GM18526 (cell line): Measurements from ENCODE around the gene CLUH.

Experiments
- POLR2A ChIP-seq: IDR thresholded peaks from 3 replicates; pipeline ENCODE4 v1.6.1; 2011; ENCODE audit not compliant: insufficient read length; ENCODE audit errors: extremely low read depth

The CLUH gene

DNA sequence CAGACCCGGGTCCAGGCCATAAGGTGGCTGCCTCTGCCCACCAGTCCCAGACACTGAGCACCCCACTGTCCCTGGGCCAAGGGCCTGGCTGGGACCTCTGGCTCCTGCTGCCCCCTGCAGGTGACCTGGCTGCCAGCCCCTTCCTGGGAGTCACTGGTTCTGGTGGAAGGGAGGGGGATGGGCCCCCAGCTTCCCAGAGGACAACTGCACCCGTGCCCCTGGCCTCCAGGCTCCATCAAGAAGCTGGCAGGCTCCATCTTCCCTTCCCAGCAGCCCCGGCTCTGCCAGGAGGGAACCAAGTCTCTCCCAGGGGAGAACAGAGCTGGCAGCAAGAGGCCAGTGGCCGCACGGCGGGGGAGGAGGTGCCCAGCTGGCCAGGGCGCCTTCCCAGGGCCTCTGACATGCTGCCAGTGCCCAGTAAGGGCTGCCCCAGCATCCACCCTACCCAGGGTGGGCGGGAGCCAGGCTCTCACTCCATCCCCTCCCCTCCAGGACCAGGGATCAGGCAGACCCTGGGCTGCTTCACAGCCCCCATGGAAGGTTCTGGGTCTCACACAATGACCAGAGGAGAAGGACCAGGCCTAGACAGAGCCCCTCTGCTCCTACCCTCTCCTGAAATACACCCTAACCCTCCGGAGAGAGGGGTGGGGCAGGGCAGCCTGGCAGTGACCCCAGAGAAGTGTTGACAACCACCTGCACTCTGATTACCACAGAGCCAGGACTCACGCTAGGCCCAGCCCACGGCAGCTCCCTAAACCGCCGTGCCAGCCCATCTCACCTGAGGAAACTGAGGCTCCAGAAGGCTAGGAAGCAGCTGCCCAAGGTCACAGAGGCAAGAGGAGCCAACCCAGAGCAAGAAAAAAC, 3.6 kb downstream of the CLUH start:
- no peak for TF ChIP-seq POLR2A

DNA sequence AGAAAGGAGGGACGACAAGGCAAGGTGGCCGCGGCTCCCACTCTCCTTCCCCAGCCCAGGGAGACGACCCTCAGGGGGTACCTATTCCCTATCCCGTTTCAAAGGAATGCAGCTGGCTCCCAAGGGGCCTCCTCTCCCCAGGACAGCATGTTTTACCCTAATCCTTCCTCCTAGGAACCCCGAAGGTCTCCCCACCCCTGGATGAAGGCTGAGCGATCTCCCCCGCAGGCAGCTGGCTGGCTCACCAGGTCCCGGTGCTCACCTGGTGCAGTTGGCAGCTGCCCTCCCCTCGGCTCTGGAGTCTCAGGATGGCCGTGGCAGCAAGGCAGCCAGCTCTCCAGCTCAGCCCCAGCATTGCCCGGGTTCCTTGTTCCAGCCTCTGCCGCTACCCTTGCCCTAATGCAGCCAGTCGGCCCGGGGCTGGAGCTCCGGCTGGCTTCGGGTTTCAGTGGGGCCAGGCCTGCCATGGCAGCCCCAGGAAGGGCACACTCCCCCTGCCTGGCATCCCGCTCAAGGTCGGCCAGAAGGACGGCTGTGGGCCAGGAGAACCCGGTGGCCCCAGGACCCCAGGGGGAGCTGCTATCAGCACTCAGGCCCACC, 4.6 kb downstream of the CLUH start:
- TF ChIP-seq POLR2A, result no peak

DNA sequence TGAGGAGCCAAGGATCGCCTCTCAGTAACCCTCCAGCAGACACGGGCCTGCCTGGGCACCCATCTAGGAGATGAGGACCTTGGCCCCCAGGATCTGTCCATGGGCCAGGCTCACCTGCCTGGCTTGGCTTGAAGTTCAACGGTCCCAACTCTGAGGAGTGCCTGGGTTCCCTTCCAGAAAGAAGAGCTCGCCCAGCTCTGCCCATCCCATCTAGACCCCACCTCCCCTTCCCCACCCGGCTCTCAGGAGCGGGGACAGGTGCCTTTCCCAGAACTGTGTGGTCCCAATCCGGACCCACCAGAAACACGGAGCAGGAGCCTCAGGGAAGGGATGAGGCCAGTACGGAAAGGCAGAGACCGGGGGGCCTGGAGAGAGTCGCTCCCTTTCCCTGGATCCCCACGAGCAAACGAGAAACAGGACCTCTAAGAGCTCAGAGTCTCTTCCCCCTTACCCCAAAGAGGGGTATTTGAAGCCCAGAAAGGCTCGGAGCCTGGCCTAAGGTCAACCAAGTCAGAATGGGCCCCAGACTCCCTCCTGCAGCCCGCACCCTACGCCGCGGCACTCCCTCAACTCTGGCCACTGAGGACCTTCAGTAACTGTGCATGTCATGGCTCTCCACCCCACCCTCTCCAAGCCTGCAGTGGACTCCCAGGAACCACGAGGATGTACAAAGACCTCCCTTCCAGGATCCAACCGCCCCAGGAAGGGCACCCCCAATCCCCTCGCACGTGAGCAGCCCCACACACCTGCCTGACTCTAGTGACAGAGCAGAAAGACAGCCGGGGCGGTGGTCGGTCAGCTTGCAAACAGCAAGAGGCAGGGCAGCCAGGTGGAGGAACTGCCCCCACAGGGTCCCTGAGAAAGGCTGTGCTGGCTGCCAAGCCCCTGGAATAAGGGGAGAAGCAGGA, 5.4 kb downstream of the CLUH start:
- no peak for TF ChIP-seq POLR2A

DNA sequence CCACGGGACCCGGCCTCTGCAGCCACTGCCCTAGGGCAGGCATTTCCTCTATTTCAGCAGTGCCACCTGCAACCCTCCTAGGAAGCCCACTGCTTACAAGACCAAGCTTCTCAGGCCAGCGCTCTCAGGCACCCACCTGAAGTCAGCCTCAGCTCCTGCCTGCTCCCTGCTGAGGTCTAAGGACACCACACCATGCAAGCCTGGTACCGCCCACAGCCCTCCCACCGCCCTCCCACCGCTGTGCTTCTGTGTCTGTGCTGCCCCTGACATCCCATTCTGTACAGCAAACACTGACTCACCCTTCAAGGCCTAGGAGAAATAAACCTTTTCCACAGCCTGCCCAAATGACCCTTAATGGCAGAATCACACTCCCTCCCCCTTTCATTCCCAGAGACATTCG, 6.3 kb downstream of the CLUH start:
- no peak for TF ChIP-seq POLR2A

DNA sequence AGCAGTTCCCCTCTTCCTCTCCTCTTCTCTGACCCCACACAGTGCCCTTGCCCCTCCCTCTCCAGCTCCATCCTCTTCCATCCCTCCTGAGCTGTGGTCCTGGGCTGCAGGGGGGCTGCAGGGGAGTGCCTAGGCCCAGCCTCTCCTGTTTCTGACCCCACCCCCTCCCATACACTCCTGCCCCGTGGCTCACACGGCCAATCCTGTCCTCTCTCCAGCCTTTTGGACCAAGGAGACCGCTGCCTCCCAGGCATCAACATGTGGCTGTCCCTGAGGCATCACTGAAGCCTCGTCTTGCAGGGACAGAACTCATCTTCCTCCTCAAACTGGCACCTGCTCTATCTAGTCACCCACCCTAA, 6.7 kb downstream of the CLUH start:
- TF ChIP-seq POLR2A, result no peak

DNA sequence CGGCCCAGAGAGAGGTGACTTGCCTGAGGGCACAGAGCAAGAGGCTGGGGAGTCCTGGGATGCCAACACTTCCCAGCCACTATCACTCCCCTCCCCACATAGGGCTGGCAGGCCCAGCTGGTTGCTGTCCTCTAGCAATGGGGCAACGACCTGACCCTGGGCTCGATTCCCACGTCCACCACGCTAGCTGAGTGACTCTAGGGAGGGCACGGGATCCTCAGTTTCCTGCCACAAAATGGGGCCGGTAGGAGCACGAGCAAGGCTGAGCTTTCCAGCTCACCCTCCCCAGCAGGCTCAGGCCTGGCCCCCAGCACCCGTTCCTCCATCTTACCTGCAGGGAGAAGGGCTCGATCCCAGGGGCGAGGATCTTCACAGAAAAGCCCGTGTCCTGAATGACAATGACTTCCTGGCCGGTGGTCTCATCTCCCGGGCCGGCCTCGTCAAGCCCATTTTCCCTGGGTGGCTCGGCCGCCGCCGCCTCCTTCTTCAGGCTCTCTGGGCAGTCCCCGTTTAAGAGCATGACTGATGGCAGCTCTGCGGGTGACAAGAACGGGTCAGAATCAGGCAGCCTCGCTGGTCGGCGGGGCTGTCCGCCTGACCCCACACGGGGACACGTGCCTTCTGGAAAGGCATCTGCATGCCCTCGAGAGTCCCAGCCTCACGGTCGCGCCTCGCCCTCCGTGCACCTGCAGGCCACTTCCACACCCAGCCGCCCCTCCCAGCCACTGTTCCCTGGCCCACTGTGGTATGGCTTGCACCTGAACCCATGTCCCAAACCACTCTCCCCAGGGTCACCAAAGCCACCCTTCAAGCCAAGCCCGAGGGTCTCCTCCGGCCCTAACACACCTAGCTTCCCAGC, 7.3 kb downstream of the CLUH start:
- TF ChIP-seq POLR2A, result no peak

DNA sequence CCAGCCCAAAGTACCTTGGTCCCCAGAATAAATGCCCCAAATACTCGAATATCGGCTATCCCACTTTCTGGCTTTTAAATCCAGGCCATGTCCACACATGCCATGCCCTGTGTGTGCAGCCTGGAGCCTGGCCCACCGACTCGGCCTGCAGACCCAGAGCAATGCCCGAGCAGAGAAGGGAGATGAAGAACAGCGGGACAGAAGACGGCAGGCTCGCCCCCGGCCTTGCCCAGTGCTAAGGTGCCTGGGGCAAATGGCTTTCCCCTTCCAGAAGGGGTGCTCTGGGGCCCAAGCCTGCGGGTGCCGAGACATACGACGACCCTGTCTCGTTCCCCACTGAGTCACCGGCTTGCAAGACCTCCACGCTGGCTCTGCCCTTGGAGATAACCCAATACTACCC, 8.0 kb downstream of the CLUH start:
- TF ChIP-seq POLR2A, result no peak

DNA sequence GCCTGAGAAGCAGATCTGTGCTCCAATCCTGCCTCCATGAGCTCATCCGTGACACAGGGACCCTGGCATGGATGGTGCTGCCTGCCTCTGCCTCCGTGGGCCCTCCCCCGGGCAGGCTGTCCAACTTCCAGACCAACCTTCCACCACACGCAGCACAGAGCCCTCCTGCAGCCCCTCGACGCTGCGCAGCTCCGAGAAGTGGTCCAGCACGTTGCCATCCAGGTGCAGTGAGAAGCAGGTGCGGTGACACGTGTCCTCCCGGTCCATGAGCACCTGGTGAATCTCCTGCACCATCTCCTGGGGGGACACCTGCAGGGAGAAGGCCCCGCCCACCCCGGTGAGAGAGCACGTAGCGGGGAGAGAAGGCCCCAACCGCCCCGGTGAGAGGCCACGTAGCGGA, 8.4 kb downstream of the CLUH start:
- no peak for TF ChIP-seq POLR2A

DNA sequence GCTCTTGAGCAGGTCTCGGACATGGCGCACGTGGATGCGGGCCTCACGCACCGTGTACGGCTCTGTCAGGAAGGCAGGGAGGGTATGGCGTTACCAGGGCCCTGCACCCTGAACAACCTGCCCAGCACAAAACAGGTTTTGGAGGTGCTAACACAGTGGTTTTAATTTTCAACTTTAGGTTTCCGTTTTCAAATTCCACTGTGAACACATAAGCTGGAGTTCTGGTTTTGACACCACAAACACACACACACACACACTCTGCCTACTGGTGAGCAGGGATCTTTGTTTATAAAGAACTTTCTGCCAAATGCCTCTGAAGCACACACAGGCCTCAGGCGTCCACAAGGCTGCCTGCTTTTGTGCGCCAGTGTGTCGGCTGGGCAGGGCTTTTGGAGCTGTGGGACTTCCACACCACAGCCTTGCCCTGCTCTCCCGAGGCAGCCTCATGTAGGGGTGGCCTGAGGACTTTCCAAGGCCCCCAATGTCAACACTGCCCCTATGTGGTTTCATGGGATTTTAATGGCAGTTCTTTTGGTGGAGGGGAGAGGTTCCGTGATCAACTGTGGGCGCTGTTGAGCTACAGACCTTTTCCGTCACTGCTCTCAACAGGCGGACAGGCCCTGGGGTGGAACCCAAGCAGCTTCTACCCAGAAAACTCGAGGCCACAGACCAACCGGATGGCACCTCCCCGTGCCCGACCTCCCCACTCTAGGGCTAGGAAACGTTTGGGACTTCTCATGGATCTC, 9.4 kb downstream of the CLUH start:
- TF ChIP-seq POLR2A, result no peak

DNA sequence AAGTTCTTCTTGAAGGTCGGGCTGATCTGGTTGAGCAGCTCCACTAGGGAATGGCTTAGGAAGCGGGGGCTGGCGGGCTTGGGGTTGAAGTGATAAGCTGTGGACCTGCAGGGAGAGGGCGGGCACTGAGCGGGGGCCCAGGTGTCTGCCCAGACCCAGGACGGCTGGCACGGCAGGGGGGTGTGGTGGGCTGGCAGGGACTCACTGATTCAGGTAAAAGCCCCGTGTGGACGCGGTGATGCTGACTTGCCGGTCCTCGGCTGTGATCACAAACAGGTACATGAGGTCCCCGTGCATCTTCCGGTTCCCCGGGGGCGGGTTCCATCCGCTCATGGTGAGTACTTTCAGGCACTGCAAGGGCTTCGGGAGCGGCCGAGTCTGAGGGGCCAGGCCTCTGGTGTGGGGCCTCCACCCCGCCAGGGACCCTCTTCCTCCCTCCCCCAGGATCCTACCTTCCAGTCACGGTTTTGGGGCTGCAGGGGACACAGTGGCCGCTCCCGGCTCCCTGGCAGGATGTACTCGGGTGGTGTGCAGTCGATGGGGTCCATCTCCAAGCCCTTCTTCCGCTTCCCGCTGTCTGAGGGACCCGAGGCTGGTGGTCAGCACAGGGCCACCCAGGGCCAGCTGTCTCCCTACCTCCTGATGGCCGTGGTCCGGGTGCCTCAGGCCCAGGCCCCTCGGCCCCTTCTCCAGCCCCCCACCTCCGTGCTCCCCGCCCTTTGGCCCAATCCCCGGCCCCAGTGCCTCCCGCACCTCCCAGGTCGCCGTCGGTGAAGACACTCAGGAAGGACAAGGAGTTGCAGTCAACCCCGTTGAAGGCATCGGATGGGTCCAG, 10.2 kb downstream of the CLUH start:
- no peak for TF ChIP-seq POLR2A

DNA sequence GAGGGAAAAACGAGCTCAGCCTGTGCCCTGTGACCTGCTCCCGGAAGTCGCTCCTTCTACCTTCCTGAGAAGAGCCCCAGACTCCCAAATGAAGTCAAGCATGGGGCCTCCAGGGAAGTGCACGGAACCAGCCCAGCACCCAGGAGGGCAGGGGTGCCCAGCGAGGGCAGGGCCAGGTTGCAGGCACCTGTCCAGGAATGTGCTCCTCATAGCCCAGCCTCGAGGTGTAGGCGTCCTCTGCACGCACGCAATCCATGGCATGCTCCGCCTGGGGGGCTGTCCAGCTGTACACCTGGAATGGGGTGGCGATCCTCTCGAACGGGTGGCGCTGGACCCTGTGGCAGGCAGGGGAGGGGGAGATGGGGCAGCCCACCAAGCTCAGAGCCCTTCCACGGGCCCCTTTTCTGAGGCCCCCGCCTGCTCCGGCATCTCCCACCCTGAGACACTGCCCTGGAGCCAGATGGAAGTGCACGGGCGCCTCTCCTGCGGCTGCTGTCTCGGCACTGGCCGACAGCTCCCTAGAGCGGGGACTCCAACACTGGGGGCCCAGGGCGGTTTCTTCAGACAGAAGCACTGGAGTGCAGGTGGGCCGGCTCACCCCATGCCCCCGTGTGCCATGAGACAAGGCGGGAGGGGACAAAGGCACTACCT, 10.9 kb downstream of the CLUH start:
- TF ChIP-seq POLR2A, result no peak

DNA sequence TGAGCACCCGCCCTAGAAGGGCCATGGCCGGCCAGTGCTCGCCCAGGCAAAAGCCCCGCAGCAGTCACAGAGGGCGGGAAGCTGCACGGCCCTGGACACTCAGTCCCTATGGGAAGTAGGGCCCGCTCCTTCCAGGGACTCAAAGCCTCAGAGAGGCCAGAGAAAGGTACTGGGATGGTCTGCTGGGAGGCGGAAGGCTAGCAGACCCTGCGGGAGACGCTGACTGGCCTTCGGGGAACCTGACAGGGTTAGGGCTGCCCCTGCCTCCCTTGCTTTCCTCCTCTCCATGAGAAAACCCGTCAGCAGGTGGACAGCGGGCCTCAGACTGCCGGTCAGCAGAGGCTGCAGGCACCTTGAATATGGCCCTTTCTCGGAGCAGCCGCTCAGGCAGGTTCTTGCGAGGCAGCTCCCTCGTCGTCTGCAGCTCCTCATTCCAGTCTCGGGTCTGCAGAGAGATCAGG, 11.5 kb downstream of the CLUH start:
- no peak for TF ChIP-seq POLR2A

DNA sequence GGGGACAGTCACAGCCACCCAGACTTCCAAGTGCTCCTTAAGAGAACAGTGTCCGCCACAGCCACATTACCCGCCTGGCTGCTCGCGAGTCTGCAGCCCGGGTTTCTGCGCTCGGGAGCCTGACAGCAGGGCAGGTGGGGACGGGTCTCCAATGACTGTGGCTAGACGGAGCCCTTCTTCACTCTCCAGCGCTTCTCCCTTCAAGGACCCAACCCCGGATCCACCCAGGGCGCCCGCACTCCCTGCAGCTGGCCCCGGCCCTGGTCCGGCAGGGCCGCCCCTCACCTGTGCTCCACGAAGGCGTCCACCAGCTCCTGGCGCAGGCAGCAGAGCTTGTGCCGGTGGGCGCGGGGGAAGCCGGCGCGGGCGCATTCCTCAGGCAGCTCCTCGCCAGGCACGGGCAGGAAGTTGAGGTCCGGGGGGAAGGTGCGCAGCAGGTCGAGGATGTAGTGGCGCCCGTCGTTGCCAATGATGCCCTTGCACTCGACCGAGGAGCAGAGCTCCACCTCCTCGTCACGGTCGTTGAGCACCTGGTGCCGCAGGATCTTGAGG, 13.9 kb downstream of the CLUH start:
- TF ChIP-seq POLR2A, result no peak
